HG02884 (cell line): Measurements from ENCODE around the gene MYF5.
A peak's percentile ranks its signal among the peaks of the same experiment; 100 is the strongest.
"Not testable (repeated sequence)": the region's sequence is repeated elsewhere in the genome, so short reads cannot be mapped to it uniquely, and the experiment has no call there.

Experiments
- ATAC-seq: cut with Tn5 transposase; IDR thresholded peaks from one replicate; pipeline ENCODE4 v1.9.1; 2021; ENCODE audit warnings: mild to moderate bottlenecking, moderate library complexity; ENCODE audit not compliant: unreplicated experiment

The MYF5 gene

DNA sequence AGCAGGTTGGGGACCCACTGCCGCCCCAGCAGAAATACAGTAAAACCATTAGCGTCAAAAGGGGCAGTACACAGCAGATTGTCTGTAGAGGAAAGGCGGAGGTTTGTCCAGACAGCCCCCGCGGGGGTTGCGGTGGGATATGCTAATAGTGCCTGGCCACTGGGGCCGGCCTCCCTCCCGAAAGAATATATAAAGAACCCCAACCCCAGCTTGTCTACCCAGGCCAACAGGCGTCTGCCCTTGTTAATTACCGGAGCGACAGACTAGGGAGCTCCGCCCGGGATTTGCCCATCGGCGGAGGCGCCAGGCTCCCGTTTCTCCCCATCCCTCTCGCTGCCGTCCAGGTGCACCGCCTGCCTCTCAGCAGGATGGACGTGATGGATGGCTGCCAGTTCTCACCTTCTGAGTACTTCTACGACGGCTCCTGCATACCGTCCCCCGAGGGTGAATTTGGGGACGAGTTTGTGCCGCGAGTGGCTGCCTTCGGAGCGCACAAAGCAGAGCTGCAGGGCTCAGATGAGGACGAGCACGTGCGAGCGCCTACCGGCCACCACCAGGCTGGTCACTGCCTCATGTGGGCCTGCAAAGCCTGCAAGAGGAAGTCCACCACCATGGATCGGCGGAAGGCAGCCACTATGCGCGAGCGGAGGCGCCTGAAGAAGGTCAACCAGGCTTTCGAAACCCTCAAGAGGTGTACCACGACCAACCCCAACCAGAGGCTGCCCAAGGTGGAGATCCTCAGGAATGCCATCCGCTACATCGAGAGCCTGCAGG is at the start of gene MYF5:
Gene MYF5, plus strand, starts transcription at position 217 of the 774 bp plus-strand sequence. Its CDS starts 152 bp downstream, at position 369.
- no peak for ATAC-seq

DNA sequence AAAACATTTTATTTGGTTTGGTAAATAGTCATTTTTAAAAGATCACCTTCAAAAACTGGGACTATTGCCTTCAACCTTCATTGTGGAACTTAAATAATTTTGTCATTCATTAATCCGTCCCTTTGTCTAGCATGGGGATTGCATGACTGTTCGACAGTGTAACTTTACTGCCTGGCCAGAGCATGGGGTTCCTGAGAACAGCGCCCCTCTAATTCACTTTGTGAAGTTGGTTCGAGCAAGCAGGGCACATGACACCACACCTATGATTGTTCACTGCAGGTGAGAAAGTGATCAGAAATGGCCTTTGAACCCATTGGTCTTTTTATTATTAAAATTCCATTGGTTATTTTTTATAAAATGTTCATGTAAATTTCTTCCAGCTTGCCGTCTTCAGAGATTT is 46.5 kb upstream of the MYF5 start:
- ATAC-seq: no peak

DNA sequence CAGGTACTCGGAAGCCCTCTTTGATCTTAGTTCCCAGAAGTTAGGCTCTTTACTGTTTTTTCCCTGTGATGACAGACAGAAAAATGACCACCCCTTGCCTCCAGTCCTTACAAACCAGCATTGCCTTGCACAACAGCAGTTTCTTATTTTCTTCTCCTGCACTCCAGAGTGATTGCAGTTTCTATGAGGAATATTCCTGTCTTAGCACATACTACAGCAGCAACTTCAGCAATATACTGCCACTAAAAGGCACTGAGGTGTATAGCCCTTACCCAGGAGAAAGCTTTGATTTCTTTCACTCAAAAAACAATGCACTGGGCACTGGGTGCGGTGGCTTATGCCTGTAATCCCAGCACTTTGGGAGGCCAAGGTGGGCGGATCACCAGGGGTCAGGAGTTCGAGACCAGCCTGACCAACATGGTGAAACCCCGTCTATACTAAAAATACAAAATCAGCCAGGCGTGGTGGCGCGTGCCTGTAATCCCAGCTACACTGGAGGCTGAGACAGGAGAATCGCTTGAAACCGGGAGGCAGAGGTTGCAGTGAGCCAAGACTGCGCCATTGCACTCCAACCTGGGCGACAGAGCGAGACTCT is 40.6 kb upstream of the MYF5 start:
- not testable (repeated sequence) for ATAC-seq

DNA sequence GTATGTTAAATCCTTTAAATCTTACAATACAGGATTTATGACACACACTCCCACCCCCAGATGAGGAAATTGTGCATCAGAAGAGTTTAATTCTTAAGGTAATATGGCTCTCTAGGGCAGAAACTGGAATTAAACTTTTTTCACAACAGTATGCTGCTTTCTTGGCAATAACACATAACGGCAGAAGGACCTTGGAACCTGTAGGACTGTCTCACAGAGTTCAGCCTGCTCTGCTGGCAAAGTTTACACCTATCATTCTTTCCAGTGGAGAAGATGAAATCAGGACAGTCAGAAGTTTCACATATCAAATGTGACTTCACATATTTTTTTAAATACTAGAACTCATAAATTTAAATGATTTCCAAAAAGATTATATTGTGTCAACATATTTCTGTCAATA is 39.9 kb upstream of the MYF5 start:
- ATAC-seq: no peak

GRCh38 chr12:80677994-80678393 is 38.7 kb upstream of the MYF5 start:
- no peak for ATAC-seq

DNA sequence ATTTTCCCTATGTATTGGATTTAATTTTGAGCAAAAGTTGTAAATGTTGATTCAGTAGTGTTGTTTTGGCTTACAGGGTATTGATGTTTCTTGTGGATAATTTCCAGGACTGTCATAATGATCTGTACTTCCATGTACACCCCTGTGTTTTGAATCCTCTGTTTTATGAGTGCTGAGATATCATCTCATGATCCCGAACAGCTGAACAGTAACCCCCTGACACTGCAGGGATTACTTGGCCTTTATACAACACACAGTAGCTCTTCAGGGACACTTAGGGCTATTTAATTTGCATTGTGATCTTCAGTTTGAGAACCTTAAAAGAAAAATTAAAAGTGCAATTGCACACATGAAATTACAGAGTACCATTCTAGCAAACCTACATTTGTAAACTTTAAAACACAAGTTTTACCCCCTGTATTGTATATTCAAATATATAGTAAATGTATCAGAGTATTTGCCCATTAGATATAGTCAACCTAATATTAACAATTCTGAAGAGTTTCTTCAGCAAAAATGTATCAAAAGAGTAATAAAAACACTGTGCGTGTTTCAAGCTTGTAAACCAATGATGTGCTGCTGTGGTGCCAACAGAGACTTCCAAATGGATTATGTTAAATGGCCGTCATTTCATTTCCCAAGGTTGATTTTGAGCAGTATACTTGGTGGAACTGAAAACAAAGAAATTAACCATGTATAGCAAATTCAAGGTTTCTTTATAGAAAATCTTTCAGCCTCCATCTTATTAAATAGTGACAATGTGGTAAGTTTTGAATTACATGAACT is 37.2 kb upstream of the MYF5 start:
- no peak for ATAC-seq

- peak; percentile 72 for ATAC-seq
Measured at GRCh38 chr12:80681287-80681686, 35.4 kb upstream of the MYF5 start.

DNA sequence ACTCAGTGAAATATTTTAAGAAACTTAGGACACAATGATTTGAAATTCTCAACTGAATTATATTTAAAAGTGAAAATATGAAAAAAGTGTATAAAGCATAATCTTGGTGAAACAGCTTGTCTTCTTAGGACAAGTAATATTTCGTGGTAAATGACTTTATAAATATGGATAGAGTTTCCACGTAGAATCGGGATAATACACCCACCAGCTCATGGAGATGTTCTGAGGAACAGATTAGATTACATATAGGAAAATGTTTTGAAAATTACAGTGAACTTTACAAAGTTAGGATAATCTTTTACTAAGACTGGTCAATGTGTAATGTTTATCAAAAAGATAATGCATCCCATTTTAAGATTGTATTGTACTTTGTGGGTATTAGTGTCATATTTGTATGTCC is 34.9 kb upstream of the MYF5 start:
- ATAC-seq: no peak

DNA sequence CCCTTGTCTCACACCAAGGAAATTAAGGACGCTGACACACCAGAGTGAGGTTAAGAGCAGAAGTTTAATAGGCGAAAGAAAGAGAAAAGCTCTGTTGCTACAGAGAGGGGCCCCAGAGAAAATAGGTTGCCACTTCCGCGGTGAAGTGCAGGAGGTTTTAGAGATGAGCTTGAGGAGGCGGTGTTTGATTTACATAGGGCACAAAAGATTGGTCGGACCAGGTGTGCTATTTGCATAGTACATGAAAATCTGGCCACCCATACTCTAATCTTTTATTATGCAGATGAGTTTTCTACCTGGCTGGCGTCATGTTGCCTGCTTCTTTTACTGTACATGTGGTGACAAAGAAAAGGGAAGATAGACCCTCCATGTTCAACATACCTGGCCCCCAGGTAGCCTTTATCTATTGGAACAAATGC is 32.6 kb upstream of the MYF5 start:
- no peak for ATAC-seq

GRCh38 chr12:80690090-80690489 is 26.6 kb upstream of the MYF5 start:
- no peak for ATAC-seq

GRCh38 chr12:80690513-80690912 is 26.2 kb upstream of the MYF5 start:
- ATAC-seq: no peak

DNA sequence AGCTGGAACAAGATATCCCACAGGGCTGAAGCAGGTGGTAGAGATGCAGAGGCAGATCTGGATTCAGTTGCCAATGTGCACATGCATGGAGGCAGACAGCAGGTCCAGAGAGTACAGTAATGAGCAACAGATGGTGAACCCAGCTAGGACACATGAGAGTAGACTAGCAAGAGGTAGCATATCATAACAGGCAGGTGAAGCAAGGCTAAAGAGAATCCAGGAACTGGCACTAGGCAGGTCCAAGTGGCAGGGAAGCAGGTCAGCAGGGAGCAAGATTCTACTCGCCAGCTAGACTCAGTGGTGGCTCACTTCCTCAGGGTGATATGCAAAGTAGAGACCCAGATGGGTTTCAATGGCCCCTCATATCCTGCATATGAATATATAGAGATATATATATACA is 24.6 kb upstream of the MYF5 start:
- no peak for ATAC-seq

- ATAC-seq: no peak
Measured at GRCh38 chr12:80697270-80697887, 19.3 kb upstream of the MYF5 start.

GRCh38 chr12:80698256-80698655 is 18.5 kb upstream of the MYF5 start:
- ATAC-seq: no peak

GRCh38 chr12:80698847-80699542 is 17.7 kb upstream of the MYF5 start:
- ATAC-seq: no peak

DNA sequence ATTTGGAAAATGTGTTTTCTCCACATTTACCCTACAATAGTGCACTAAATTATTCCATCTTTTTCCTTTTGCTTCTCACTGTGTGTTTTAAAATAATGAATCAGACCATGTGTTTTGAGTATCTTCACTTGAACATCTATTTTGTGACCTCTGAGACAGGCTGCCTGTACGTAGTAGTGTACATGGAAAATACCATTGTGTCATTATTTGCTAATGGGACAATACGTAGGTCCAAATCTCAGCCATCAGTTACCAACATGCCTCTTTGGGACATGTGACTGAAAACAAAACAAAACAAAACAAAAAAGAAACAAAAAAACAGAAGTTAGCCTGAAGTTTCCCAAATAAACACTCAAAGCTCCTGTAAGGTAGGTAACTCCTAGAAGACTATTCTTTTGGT is 16.4 kb upstream of the MYF5 start:
- ATAC-seq: no peak

GRCh38 chr12:80701388-80701787 is 15.3 kb upstream of the MYF5 start:
- ATAC-seq: no peak

DNA sequence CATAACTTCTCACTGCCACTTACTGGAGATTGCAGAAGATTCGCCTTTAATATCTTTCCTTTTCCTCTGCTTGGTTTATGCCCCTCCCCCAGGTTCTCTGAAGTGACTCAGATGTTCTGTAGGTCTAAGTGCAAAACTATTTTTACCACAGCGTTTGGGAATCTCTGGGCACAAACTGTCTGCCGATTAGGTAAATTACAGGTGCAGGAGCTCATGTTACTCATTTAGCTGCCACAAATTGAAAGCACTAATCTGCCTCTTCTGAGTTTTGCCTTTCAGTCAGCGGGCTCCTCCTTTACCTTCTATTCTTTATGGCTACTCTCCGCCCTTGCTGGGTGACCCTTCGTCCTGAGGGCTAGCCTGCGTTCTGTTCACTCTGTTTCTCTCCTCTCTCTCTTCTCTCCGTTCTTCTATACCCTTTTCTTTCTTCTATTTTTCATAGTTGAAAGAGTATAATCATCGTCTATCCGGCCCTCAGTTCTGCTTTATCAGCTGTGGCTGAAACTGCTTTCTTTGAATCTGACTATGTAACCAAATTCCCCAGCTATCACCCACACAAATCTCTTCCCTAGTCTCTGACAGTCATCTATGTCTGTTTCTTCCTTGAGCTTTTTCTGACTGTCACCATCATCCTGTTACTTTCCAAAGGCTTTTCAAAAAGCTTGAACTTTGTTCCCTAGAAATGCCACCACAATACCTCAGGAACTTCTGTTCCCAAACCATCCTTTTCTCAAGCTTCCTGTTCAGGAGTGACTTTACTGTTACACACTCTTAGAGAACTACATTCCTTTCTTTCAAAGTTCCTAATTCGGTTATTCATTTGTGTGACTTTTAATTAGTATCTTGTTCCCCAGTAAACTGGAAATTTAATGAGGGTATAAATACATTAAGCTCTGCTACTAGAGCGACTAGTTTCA is 13.6 kb upstream of the MYF5 start:
- ATAC-seq: peak; percentile 71

- no peak for ATAC-seq
Measured at GRCh38 chr12:80704420-80704819, 12.3 kb upstream of the MYF5 start.
